NCI-H2196 (cell line): Measurements from ENCODE around the gene TMC2.

Experiments used
- DNase-seq: peaks from one replicate; lab custom pipeline; 2025; ENCODE audit not compliant: unreplicated experiment; lab: John Stamatoyannopoulos, UW

Gene TMC2

GRCh38 chr20:2619961-2620595 lies 83.7 kb downstream of the TMC2 start:
- DNase-seq = no peak

DNA sequence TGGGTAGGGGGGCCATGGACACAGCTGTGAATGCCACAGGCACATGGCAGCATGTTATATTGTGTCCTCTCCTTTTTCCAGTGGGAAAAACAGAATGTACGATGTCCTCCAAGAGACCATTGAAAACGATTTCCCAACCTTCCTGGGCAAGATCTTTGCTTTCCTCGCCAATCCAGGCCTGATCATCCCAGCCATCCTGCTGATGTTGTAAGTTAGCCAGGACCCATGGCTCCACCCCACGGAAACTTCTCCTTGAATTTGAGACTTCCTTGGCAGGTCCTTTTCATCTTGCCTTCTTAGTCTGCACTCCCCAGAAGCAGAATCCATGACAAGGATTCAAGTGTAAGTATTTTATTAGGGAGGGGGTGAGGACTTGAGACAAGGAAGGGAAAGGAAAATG lies 87.8 kb downstream of the TMC2 start:
- DNase-seq = no peak

DNA sequence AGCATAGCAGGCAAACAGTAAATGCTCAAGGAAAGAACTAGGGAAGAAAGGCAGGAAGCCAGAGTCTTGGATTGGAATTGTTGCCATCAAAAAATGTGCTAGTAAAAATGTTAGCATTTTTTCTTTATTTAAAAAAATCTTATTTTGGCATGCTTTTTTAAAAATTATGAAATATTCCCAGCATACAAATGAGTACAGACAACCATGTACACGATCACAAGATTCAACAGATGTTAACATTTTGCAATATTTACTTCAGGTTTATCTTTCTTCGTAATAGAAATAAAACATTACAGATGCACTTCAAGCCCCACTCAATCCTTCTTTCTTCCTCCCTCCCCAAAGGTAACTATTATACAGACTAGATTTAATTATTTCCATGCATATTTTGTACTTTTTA lies 88.7 kb downstream of the TMC2 start:
- DNase-seq = no peak

DNA sequence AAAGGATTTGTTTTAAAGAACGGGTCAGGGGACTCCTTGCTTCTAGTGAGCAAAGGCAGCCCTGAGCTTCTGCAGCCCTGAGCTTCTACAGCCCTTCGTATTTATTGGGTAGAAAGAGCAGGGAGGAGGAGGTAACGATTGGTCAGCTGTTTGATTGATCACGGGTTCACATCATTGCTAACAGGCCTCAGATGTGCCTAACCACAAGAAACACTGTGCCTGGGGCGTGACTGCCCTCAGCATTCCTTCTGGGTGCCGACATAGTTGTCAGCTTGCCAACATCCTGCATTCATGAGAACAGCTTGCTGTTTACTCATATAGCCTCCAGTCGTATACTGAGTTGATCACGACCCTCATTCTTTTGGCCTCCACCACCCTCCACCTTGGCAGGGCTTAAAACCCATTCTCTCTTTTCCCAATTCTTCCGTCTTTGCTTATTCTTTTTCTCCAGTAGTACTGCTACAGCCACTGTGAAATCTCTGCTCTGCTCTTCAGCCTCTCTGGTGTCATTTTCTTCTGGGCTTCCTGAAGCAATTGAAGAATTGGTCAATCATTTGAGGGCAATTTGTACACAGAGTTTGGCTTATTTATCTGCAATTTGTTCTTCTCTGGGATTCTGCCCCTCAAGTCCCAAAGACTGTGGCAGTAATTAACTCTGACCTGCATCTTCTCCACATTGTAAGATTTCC lies 90.6 kb downstream of the TMC2 start:
- DNase-seq = no peak

DNA sequence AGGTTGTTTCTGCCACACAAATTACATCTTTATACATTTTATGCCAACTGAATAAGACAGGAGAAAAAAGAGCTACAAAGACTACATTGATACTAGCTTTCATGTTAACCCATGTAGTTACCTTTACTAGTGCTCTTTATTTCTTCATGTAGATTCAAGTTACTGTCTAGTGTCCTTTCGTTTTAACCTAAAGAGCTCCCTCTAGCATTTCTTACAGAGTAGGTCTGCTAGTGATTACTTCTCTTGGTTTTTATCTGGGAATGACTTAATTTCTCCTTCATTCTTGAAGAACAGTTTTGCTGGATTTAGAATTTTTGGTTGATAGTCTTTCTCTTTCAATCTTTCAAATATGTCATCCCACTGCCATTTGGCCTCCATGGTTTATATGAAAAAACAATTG lies 94.9 kb downstream of the TMC2 start:
- DNase-seq = no peak

- no peak for DNase-seq
These were observed 97.0 kb downstream of the TMC2 start for GRCh38 chr20:2633381-2633780.

- no peak for DNase-seq
These were observed 100.9 kb downstream of the TMC2 start for GRCh38 chr20:2637246-2637645.

DNA sequence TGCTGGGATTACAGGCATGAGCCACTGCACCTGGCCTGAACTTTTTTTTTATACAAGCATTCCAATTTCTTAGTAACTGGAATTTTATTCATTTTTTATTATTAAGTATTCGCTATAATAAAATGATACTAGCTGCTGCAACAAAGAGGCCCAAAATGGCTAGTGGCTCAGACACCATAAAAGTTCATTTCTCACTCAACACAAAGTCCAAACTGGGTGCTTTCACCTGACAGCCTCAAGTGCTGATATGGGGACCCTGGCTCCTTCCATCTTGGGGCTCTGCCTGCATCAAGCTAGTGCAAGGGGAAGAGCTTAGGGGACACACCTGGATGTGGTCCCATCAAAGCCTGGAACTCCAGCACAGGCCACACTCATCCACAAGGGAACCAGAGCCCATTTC lies 103.9 kb downstream of the TMC2 start:
- DNase-seq = no peak

- DNase-seq = no peak
These were observed 104.5 kb downstream of the TMC2 start for GRCh38 chr20:2640899-2641298.

GRCh38 chr20:2643708-2644107 lies 107.3 kb downstream of the TMC2 start:
- DNase-seq = no peak

- peak; percentile 91 for DNase-seq
These were observed 115.7 kb downstream of the TMC2 start, which contains the start of gene NOP56 for GRCh38 chr20:2651772-2652723. TSS of gene NOP56 (plus strand) at chr20:2652632. CDS start at chr20:2652661, 29 bp downstream.

GRCh38 chr20:2652724-2653555 lies 116.6 kb downstream of the TMC2 start:
- peak; percentile 50 for DNase-seq

DNA sequence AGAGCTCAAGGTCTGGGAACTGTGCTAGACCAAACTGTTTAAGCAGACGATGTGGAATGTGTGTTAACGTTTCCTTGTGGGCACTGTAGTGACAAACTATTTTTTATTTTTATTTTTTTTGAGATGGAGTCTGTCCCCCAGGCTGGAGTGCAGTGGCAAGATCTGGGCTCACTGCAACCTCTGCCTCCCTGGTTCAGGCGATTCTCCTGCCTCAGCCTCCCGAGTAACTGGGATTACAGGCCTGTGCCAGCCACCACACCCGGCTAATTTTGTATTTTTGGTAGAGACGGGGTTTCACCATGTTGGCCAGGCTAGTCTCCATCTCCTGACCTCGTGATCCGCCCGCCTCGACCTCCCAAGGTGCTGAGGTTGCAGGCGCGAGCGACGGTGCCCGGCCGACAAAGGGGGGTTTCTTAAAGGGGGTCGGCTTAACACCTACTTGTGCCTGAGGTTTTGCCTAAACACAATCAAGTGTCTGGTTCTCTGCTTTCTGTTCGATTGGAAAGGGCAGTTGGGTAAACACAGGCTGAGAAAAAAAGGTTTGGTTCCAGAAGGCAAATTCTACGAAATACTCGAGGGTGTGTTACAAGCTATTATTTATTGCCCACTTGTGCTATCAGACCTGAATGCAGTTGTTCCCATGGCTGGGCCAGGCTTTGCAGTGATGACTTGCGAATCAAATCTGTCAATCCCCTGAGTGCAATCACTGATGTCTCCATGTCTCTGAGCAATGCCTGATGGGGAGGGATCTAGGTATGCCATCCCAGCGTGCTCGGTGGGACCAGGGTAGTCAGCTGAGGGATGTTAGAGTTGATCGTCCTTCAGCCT lies 117.4 kb downstream of the TMC2 start:
- no peak for DNase-seq

GRCh38 chr20:2654384-2654822 lies 118.0 kb downstream of the TMC2 start:
- DNase-seq = no peak

DNA sequence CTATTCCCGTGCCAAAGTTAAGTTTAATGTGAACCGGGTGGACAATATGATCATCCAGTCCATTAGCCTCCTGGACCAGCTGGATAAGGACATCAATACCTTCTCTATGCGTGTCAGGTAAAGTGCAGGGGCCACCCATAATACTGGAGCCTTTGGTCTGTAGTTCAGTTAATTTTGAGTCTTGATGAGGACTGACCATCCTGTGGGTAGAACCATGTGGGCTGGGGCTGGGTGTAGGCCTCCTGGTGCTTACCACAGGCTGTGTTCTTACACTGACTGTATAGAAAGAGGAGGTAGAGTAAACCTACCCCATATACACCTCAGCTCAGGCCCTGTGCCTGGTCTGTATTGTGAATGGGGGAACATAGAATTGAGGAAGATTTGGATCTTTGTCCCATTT lies 118.5 kb downstream of the TMC2 start:
- no peak for DNase-seq

DNA sequence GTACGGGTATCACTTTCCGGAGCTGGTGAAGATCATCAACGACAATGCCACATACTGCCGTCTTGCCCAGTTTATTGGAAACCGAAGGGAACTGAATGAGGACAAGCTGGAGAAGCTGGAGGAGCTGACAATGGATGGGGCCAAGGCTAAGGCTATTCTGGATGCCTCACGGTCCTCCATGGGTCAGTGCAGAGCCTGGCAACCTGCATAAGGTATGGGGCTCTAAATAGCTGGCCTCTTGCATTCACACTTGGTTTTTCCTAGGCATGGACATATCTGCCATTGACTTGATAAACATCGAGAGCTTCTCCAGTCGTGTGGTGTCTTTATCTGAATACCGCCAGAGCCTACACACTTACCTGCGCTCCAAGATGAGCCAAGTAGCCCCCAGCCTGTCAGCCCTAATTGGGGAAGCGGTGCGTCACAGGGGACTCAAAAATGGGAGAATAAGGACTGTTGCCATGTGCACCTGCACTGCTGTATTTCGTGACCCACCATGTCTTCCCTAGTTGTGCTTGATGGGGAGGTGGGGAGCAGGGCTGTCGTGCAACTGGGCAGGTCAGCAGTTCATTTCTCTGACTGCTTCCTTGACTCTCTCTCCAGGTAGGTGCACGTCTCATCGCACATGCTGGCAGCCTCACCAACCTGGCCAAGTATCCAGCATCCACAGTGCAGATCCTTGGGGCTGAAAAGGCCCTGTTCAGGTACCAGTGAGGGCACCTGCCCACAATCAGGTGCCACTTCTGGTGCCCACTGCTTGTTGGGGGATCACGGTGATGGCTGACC lies 119.2 kb downstream of the TMC2 start:
- no peak for DNase-seq

DNA sequence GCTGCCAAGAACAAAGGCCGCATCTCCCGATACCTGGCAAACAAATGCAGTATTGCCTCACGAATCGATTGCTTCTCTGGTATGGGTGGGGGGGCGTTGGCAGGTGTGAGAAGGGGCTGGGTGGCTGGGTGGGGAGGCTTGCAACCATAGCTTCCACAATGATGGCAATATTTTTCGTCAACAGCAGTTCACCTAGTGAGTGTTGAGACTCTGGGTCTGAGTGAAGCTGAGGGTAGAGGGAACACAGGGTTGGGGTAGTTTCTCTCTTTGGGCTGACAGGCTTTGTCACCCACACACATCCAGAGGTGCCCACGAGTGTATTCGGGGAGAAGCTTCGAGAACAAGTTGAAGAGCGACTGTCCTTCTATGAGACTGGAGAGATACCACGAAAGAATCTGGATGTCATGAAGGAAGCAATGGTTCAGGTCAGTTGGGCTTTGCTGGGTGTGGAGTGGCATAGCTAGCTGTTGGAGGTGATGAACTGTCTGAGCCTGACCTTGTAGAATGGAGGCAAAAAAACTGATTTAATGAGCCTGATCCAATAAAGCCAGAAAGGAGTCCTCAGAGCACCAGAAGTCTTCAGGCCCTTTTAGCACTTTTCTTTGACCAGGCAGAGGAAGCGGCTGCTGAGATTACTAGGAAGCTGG lies 120.2 kb downstream of the TMC2 start:
- no peak for DNase-seq

DNA sequence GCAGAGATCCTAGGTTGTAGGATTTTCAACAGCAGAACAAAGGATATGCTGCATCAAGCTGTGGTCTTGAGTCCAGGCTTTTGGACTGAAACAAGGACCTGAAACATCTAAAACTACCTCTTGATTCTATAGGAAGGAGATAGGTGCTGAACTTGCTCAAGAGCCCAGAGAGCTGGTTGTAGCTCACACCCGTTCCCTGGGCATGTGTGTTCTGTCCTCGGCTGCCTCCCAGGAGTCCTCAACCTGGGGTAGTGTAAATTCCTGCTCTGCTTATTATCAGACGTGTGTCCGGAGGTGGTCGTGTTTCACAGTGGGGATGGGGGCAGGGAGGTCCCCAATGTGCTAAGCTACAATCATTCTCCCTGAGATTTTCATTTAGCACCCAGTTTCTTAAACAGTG lies 120.9 kb downstream of the TMC2 start:
- no peak for DNase-seq

GRCh38 chr20:2657674-2658073 lies 121.3 kb downstream of the TMC2 start:
- DNase-seq = no peak
